Karpas-422 (cell line): ENCODE measurements around the gene PDCD6IP. TPM values are rescaled to one million over a fixed set of nuclear protein-coding genes. Genes with fewer than 3 reads are reported as not detected.

Source experiments
- DNase-seq: peaks from one replicate; pipeline ENCODE4 v3.0.0-alpha.2; 2015
- H2AFZ ChIP-seq: fragments of 200-600 bp; sonication (generic); 2 replicates; pipeline ENCODE4 v1.6.1; 2014; ENCODE audit warnings: antibody characterized with exemption, low read length, mixed read lengths
- H3K27ac ChIP-seq: fragments of 200-600 bp; sonication (generic); 2 replicates; pipeline ENCODE4 v1.5.1; 2014; ENCODE audit warnings: mild to moderate bottlenecking, low read length, moderate library complexity
- H3K27me3 ChIP-seq: fragments of 200-600 bp; sonication (generic); 2 replicates; pipeline ENCODE4 v1.6.1; 2014; ENCODE audit warnings: low read length, mixed read lengths
- H3K36me3 ChIP-seq: fragments of 200-600 bp; sonication (generic); 2 replicates; pipeline ENCODE4 v1.6.1; 2014; ENCODE audit warnings: low read length, mixed read lengths; ENCODE audit not compliant: insufficient read depth
- H3K4me1 ChIP-seq: fragments of 200-600 bp; sonication (generic); 2 replicates; pipeline ENCODE4 v1.6.1; 2014; ENCODE audit warnings: mild to moderate bottlenecking, low read length, mixed read lengths
- H3K4me2 ChIP-seq: fragments of 200-600 bp; sonication (generic); 2 replicates; pipeline ENCODE4 v1.6.1; 2014; ENCODE audit warnings: low read length, low read depth, mild to moderate bottlenecking; ENCODE audit not compliant: poor library complexity, severe bottlenecking
- H3K4me3 ChIP-seq: fragments of 200-600 bp; sonication (generic); 2 replicates; pipeline ENCODE4 v1.5.1; 2014; ENCODE audit warnings: mild to moderate bottlenecking, antibody characterized with exemption, low read length, mixed read lengths
- H3K79me2 ChIP-seq: fragments of 200-600 bp; sonication (generic); 2 replicates; pipeline ENCODE4 v1.6.1; 2014; ENCODE audit warnings: mild to moderate bottlenecking, low read length, mixed read lengths
- H3K9ac ChIP-seq: fragments of 200-600 bp; sonication (generic); 2 replicates; pipeline ENCODE4 v1.6.0; 2014; ENCODE audit warnings: low read length
- H3K9me2 ChIP-seq: fragments of 200-600 bp; sonication (generic), shearing (Covaris generic); replicated peaks from 2 replicates; pipeline ENCODE4 v1.6.0; 2014; ENCODE audit warnings: mild to moderate bottlenecking, low read length, moderate library complexity; ENCODE audit not compliant: insufficient read depth
- H3K9me3 ChIP-seq: fragments of 300-700, 200-600 bp; sonication (generic); 2 replicates; pipeline ENCODE4 v1.6.1; 2014; ENCODE audit warnings: low read length, mixed read lengths
- H4K20me1 ChIP-seq: fragments of 200-600 bp; sonication (generic); 2 replicates; pipeline ENCODE4 v1.6.1; 2014; ENCODE audit warnings: mild to moderate bottlenecking, antibody characterized with exemption, low read length, low read depth; ENCODE audit not compliant: insufficient read depth
- total RNA-seq: library from RNA; depleted of rRNA; stranded (reverse); fragments of >200 nt; shearing (Covaris generic); gene quantifications from 2 replicates; pipeline ENCODE4 v1.2.3, GENCODE V29; 2014; ENCODE audit warnings: low replicate concordance

The PDCD6IP gene
- total RNA-seq, 1 experiment from 2014 or later, result 179 TPM

DNA sequence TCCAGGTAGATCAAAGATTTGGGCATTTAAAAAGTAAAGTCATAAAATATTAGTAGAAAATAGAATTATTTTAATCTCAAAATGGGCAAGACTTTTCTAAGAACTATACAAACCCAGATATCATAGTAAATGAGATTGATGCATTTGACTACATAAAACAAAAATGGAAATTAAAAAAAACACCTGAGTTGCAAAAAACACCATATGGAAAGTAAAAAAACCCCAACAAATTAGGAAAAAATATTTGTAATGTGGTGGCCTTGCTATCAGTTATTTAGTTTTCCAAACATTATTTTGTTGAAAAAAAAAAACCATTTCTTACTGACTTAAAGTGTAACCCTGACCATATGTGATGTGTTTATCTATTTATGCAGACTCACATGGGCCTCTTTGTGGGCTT is 97.2 kb downstream of the PDCD6IP start:
- Histone ChIP-seq H3K9me2 (no peaks in the 10 kb centered on the region), H3K9ac (no peak overlapping the region)

GRCh38 chr3:33897306-33897705 is 98.9 kb downstream of the PDCD6IP start:
- no peaks in the 10 kb centered on the region for H3K79me2 ChIP-seq
- H3K27me3 ChIP-seq, result no peaks in the 10 kb centered on the region
- H3K4me1 ChIP-seq, result no peaks in the 10 kb centered on the region
- no peak overlapping the region for H3K4me3 ChIP-seq
- no peak overlapping the region for H3K4me2 ChIP-seq
- no peaks in the 10 kb centered on the region for H3K9me3 ChIP-seq
- H3K27ac ChIP-seq, result no peak overlapping the region
- no peaks in the 10 kb centered on the region for H3K36me3 ChIP-seq
- no peak overlapping the region for H2AFZ ChIP-seq
- DNase-seq, result no peak
- no peak overlapping the region for H3K9ac ChIP-seq
- no peaks in the 10 kb centered on the region for H4K20me1 ChIP-seq
- no peaks in the 10 kb centered on the region for H3K9me2 ChIP-seq

More for the DNA sequence above, 97.2 kb downstream of the PDCD6IP start:
- H2AFZ ChIP-seq, result no peak overlapping the region
- no peaks in the 10 kb centered on the region for H4K20me1 ChIP-seq
- H3K9me3 ChIP-seq, result no peaks in the 10 kb centered on the region
- no peaks in the 10 kb centered on the region for H3K79me2 ChIP-seq
- no peak overlapping the region for H3K4me3 ChIP-seq
- H3K4me2 ChIP-seq, result no peak overlapping the region
- DNase-seq, result no peak
- no peaks in the 10 kb centered on the region for H3K36me3 ChIP-seq
- H3K27me3 ChIP-seq, result no peaks in the 10 kb centered on the region
- H3K4me1 ChIP-seq, result peaks cover 7% of the 10 kb centered on the region
- no peak overlapping the region for H3K27ac ChIP-seq

DNA sequence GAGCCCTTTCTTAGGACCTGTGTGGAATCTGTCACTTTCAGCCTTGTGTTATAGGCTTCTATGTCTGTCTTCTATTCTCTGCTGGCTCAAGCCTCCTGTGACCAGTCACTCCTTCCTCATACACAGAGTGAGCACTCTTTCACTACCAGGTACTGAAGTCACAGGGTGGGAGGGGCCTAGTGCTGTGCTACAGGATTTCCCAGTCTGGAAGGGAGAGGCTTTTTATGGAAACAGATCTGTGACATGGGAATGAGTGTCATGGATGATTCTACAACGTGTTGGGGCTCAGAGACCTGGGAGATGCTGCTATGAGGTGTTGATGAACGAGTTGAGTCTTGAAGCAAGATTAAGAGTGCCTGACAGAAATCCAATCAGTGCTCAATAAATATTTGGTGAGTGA is 100.5 kb downstream of the PDCD6IP start:
- Histone ChIP-seq H3K27ac (no peak overlapping the region), H3K79me2 (no peaks in the 10 kb centered on the region), H4K20me1 (no peaks in the 10 kb centered on the region), H3K9ac (no peak overlapping the region), H3K9me2 (no peaks in the 10 kb centered on the region), H3K9me3 (no peaks in the 10 kb centered on the region), H3K4me1 (no peaks in the 10 kb centered on the region), H3K36me3 (no peaks in the 10 kb centered on the region), H3K4me3 (no peak overlapping the region), H3K27me3 (no peaks in the 10 kb centered on the region), H3K4me2 (no peak overlapping the region), H2AFZ (no peak overlapping the region)
- DNase-seq, result no peak

DNA sequence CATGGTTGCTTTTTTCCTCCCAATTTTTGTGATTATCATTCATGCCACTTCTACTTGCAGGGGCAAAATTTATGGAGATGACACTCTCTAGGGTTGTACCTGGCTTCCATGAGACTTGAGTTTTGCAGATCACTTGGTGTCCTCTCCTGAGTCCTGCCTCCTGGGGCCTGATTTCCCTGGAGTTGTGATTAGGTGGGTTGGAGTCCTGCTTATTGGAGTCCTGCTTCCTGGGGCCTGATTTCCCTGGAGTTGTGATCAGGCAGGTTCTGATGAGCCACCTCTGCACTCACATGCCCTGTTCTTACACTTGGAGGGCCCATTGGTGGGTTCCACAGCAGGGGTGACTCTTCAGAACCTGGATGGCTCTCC is 102.0 kb downstream of the PDCD6IP start:
- Histone ChIP-seq H3K4me2 (no peak overlapping the region), H3K27me3 (no peaks in the 10 kb centered on the region), H2AFZ (no peak overlapping the region), H3K9ac (no peak overlapping the region), H3K36me3 (no peaks in the 10 kb centered on the region), H3K4me3 (no peak overlapping the region), H3K9me2 (no peaks in the 10 kb centered on the region), H3K27ac (no peak overlapping the region), H3K79me2 (no peaks in the 10 kb centered on the region), H3K4me1 (no peaks in the 10 kb centered on the region), H3K9me3 (no peaks in the 10 kb centered on the region), H4K20me1 (no peaks in the 10 kb centered on the region)
- DNase-seq, result no peak

DNA sequence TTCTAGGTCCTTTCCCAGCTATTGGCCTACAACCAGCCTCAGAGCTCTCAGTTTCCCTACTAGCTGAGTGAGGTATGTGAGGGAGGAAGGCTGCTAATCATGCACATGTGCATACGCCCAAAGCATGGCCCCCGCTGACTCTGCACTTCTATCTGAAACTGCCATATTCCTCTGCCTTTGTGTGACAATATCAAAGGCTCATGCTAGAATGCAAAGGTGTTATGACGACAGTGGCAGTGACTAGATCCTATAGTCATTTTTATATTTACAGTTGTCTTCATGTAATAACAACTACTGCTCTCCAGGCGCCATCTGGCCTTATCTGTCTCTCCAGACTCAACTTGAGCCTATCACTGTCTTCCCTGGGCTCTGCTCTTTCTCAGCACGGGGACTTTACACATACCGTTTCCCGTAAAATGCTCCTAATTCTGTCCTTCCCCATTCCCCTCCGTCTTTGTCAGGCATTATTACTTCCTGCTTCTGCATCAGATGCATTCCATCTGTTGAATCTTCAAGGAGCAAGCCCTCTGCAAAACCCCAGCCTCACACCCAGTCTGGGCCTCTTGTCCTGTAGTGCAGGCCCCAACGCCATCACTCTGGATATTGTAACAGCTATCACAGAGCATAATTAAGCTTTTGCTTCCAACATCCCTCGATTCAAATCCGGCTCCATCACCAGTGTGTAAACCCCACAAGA is 102.5 kb downstream of the PDCD6IP start:
- no peak overlapping the region for H3K9ac ChIP-seq
- H3K4me2 ChIP-seq, result no peak overlapping the region
- H3K9me2 ChIP-seq, result no peaks in the 10 kb centered on the region
- H3K36me3 ChIP-seq, result no peaks in the 10 kb centered on the region
- H2AFZ ChIP-seq, result no peak overlapping the region
- no peak overlapping the region for H3K4me3 ChIP-seq
- H3K27ac ChIP-seq, result no peak overlapping the region
- H4K20me1 ChIP-seq, result no peaks in the 10 kb centered on the region
- no peaks in the 10 kb centered on the region for H3K4me1 ChIP-seq
- DNase-seq, result no peak
- no peaks in the 10 kb centered on the region for H3K27me3 ChIP-seq
- no peaks in the 10 kb centered on the region for H3K9me3 ChIP-seq
- H3K79me2 ChIP-seq, result no peaks in the 10 kb centered on the region

DNA sequence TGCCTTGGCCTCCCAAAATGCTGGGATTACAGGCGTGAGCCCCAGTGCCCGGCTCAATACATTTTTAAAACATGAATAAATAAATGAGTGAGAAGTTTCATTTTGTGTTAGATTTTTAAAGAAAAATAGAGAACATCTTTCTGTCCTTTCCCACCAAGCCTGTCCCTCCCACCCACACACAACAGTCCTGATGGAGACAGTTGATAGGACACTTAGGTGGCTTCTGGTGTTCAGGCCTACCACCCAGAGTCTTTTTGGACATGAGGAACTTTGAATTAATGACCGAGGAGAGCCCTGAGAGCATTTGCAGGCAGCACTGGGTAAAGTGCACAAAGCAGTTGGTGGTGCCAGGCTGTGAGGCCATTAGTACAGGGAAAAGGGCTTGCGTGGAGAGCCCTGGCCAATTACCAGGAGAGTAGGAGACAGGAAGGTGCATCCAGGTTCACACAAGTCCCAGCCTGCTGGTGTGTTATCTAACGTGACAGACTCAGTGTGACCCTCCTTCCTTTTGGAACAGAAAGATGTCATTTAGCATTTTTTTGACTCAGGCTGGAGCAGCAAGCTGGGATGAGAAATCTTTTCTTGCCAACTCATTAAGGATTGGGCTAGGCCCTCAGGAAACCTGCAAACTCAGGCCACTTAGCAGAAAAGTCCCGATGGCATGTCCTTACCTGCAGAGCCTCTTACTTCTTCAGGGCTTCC is 103.6 kb downstream of the PDCD6IP start:
- Histone ChIP-seq H3K79me2 (no peaks in the 10 kb centered on the region), H3K4me2 (no peak overlapping the region), H4K20me1 (no peaks in the 10 kb centered on the region), H3K36me3 (no peaks in the 10 kb centered on the region), H3K27me3 (no peaks in the 10 kb centered on the region), H3K27ac (no peak overlapping the region), H3K4me1 (no peaks in the 10 kb centered on the region), H3K9me3 (no peaks in the 10 kb centered on the region), H3K9me2 (no peaks in the 10 kb centered on the region), H3K9ac (no peak overlapping the region), H2AFZ (no peak overlapping the region; the same call in 1 of the 2 replicates), H3K4me3 (no peak overlapping the region)
- no peak for DNase-seq

DNA sequence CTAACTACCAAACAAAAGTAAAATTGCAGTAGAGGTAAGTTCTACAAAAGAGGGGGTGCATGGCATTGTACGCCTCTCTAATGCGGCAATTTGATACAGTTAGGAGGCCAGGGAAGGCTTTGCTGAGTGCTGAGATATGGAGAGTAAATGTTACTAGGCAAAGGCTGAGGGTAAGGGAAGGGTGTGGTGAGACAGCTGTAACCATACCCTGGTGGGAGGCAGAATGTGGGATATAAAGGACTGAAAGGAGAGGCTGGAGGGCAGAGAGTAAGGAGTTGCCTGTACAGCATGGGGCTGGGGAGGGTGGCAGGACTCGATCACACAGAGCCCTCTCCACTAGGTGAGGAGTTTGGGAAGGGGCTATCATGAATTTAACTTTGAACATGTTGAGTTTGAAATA is 106.3 kb downstream of the PDCD6IP start:
- no peaks in the 10 kb centered on the region for H3K4me1 ChIP-seq
- no peak for DNase-seq
- no peaks in the 10 kb centered on the region for H3K9me2 ChIP-seq
- H3K4me2 ChIP-seq, result no peak overlapping the region
- H3K27ac ChIP-seq, result no peak overlapping the region
- no peak overlapping the region for H2AFZ ChIP-seq
- H3K4me3 ChIP-seq, result no peak overlapping the region
- no peaks in the 10 kb centered on the region for H3K27me3 ChIP-seq
- no peaks in the 10 kb centered on the region for H3K79me2 ChIP-seq
- H4K20me1 ChIP-seq, result no peaks in the 10 kb centered on the region
- H3K9me3 ChIP-seq, result no peaks in the 10 kb centered on the region
- no peak overlapping the region for H3K9ac ChIP-seq
- H3K36me3 ChIP-seq, result no peaks in the 10 kb centered on the region

GRCh38 chr3:33908250-33908851 is 109.9 kb downstream of the PDCD6IP start:
- Histone ChIP-seq H3K36me3 (no peaks in the 10 kb centered on the region), H3K4me1 (peaks cover 8% of the 10 kb centered on the region; the same call in 1 of the 2 replicates), H2AFZ (no peak overlapping the region), H4K20me1 (no peaks in the 10 kb centered on the region), H3K27me3 (no peaks in the 10 kb centered on the region), H3K9me2 (no peaks in the 10 kb centered on the region), H3K79me2 (no peaks in the 10 kb centered on the region), H3K27ac (no peak overlapping the region), H3K9me3 (no peaks in the 10 kb centered on the region), H3K4me2 (no peak overlapping the region), H3K4me3 (no peak overlapping the region), H3K9ac (no peak overlapping the region)
- DNase-seq, result no peak
